ENCODE measurements around the gene RAB31.

DNA sequence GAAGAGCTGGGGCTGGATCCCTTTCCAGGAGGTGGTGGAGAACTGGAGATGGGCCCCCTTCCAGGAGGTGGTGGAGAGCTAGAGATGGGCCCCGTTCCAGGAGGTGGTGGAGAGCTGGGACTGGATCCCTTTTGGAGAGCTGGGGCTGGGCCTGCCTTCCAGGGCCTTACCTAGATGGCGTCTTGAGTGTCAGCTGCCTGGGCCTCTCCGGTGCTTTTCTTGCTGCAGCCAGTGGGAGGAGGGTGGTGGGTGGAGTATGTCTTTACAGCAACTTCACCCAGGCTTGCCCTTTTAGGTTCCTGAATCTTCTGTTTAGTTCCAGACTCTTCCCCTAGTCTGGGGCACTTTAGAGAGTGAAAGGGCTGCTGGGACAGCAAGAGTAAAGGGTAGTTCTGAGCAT lies 158.5 kb downstream of the RAB31 start:
- TF ChIP-seq, protein P1, sequence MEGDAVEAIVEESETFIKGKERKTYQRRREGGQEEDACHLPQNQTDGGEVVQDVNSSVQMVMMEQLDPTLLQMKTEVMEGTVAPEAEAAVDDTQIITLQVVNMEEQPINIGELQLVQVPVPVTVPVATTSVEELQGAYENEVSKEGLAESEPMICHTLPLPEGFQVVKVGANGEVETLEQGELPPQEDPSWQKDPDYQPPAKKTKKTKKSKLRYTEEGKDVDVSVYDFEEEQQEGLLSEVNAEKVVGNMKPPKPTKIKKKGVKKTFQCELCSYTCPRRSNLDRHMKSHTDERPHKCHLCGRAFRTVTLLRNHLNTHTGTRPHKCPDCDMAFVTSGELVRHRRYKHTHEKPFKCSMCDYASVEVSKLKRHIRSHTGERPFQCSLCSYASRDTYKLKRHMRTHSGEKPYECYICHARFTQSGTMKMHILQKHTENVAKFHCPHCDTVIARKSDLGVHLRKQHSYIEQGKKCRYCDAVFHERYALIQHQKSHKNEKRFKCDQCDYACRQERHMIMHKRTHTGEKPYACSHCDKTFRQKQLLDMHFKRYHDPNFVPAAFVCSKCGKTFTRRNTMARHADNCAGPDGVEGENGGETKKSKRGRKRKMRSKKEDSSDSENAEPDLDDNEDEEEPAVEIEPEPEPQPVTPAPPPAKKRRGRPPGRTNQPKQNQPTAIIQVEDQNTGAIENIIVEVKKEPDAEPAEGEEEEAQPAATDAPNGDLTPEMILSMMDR (IDR thresholded peaks at IDR 0.05) = no peak
- TF ChIP-seq POLR2A (IDR thresholded peaks at IDR 0.05) = no peak
